ENCODE data around the gene KRT33A. TPM values are rescaled to one million over a fixed set of nuclear protein-coding genes. Genes with fewer than 3 reads are reported as not detected.

Gene KRT33A
- total RNA-seq, 1 donor from 2014 or later = not detected

DNA sequence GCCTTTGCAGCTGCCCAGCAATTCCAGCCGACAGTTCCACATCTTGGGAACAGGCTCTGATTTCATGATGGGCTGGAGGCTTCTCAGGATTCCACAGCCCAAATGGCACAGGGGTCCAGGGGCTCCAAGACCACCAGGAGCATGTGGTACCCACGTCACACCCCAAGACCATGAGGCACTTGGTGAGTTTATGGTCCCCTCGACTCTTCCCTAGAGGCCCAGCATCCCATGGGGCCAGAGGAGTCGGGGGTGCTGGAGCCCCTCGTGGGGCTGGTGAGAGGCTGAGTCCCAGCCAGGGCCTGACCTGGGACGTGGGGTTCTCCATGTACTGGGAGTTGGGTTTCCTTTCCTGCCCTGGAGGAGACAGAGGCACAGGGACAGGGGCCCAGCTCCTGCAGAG lies 25.0 kb downstream of the KRT33A start:
- no peaks in the 10 kb centered on the region for H3K36me3 ChIP-seq
- H3K4me1 ChIP-seq = no peaks in the 10 kb centered on the region
- intact Hi-C loops (cut with DNase I) = loop anchor here (5.0 kb wide), 1 partner anchor 418 kb away; no protein-coding TSS in a partner anchor
- H3K27ac ChIP-seq = no peak overlapping the region
- TF ChIP-seq CTCF (IDR thresholded peaks at IDR 0.05) = no peak
- no peak overlapping the region for H3K4me3 ChIP-seq
- no peak for DNase-seq
- H3K27me3 ChIP-seq = no peaks in the 10 kb centered on the region
- H3K9me3 ChIP-seq = no peaks in the 10 kb centered on the region
- ATAC-seq = no peak

DNA sequence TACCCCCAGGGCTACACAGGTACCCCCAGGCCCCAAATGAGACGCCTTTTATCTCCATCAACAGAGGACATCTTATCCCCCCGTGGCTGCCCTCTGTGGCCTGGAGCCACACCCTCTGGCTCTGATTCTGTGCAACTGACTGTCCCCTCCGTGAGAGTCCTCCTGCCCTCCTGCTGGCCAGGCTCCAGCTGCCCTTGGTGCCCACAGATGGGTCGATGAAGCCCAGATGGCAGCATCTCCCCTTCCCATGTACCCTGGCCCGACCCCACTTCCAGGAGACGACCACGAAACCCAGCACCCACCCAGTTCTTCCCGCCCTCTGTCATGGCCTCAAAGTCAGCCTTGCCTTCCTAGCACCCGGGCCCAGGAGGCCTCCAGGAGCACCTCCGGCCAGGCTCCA lies 25.5 kb downstream of the KRT33A start:
- DNase-seq = no peak
- Histone ChIP-seq H3K36me3 (no peaks in the 10 kb centered on the region), H3K9me3 (no peaks in the 10 kb centered on the region), H3K4me1 (no peaks in the 10 kb centered on the region), H3K27ac (no peak overlapping the region), H3K4me3 (no peak overlapping the region), H3K27me3 (no peaks in the 10 kb centered on the region)
- ATAC-seq = no peak
- no peak for TF ChIP-seq CTCF (IDR thresholded peaks at IDR 0.05)
- intact Hi-C loops (cut with DNase I) = loop anchor here (5.0 kb wide), 1 partner anchor 418 kb away; no protein-coding TSS in a partner anchor

- DNase-seq = no peak
- peak; percentile 58 for ATAC-seq
- Histone ChIP-seq H3K4me3 (no peak overlapping the region), H3K27me3 (no peaks in the 10 kb centered on the region), H3K27ac (no peak overlapping the region), H3K9me3 (no peaks in the 10 kb centered on the region), H3K4me1 (no peaks in the 10 kb centered on the region), H3K36me3 (no peaks in the 10 kb centered on the region)
- intact Hi-C loops (cut with DNase I) = loop anchor here (5.0 kb wide), 1 partner anchor 417 kb away; no protein-coding TSS in a partner anchor
- peak; percentile 14 for TF ChIP-seq CTCF (IDR thresholded peaks at IDR 0.05)
Measured at GRCh38 chr17:41324180-41325075, 26.2 kb downstream of the KRT33A start.

- Histone ChIP-seq H3K27ac (no peak overlapping the region), H3K4me3 (no peak overlapping the region), H3K9me3 (no peaks in the 10 kb centered on the region), H3K36me3 (no peaks in the 10 kb centered on the region), H3K27me3 (no peaks in the 10 kb centered on the region), H3K4me1 (no peaks in the 10 kb centered on the region)
- no peak for TF ChIP-seq CTCF (IDR thresholded peaks at IDR 0.05)
- intact Hi-C loops (cut with DNase I) = no loop called here
- ATAC-seq = no peak
- no peak for DNase-seq
Measured at GRCh38 chr17:41322903-41323895, 27.4 kb downstream of the KRT33A start.

GRCh38 chr17:41322094-41322902 lies 28.3 kb downstream of the KRT33A start:
- intact Hi-C loops (cut with DNase I) = no loop called here
- no peaks in the 10 kb centered on the region for H3K9me3 ChIP-seq
- ATAC-seq (peak; percentile 65), DNase-seq (no peak)
- H3K36me3 ChIP-seq = no peaks in the 10 kb centered on the region
- no peak overlapping the region for H3K27ac ChIP-seq
- peak; percentile 81 for TF ChIP-seq CTCF (IDR thresholded peaks at IDR 0.05)
- no peaks in the 10 kb centered on the region for H3K27me3 ChIP-seq
- H3K4me3 ChIP-seq = no peak overlapping the region
- no peaks in the 10 kb centered on the region for H3K4me1 ChIP-seq
